GM19397 (cell line): ENCODE measurements around the gene TIMM10B.

Source experiments
- ATAC-seq: cut with Tn5 transposase; IDR thresholded peaks from one replicate; pipeline ENCODE4 v1.9.1; 2021; ENCODE audit warnings: mild to moderate bottlenecking, moderate library complexity; ENCODE audit not compliant: unreplicated experiment

The TIMM10B gene

GRCh38 chr11:6481012-6481923 is at the start of gene TIMM10B, which contains the start of gene ARFIP2:
Gene TIMM10B (plus strand): TSS chr11:6481501. CDS start chr11:6481517, 16 bp downstream.
Gene ARFIP2 (minus strand): TSS chr11:6481331. CDS start chr11:6480421, 910 bp downstream.
- ATAC-seq: peak; percentile 99

GRCh38 chr11:6431861-6432260 is 49.4 kb upstream of the TIMM10B start:
- ATAC-seq: no peak

GRCh38 chr11:6433998-6434660 is 47.2 kb upstream of the TIMM10B start:
- ATAC-seq: no peak

GRCh38 chr11:6437423-6437822 is 43.9 kb upstream of the TIMM10B start:
- ATAC-seq: no peak

GRCh38 chr11:6437993-6438392 is 43.3 kb upstream of the TIMM10B start:
- no peak for ATAC-seq

- ATAC-seq: no peak
These were observed 42.2 kb upstream of the TIMM10B start for GRCh38 chr11:6438979-6439571.

- ATAC-seq: no peak
These were observed 40.4 kb upstream of the TIMM10B start, which contains the start of gene HPX for GRCh38 chr11:6440906-6441358. Gene HPX (minus strand): TSS chr11:6440987. CDS start chr11:6440963, 24 bp downstream.

- ATAC-seq: no peak
These were observed 38.9 kb upstream of the TIMM10B start for GRCh38 chr11:6442441-6442840.

GRCh38 chr11:6443269-6444003 is 37.9 kb upstream of the TIMM10B start:
- ATAC-seq: peak; percentile 57

- no peak for ATAC-seq
These were observed 32.7 kb upstream of the TIMM10B start for GRCh38 chr11:6448574-6448973.

GRCh38 chr11:6452219-6452618 is 29.1 kb upstream of the TIMM10B start:
- ATAC-seq: no peak

GRCh38 chr11:6453152-6453551 is 28.1 kb upstream of the TIMM10B start:
- no peak for ATAC-seq

- ATAC-seq: no peak
These were observed 26.2 kb upstream of the TIMM10B start for GRCh38 chr11:6455070-6455469.

GRCh38 chr11:6456361-6457073 is 24.8 kb upstream of the TIMM10B start:
- ATAC-seq: no peak

- ATAC-seq: no peak
These were observed 23.6 kb upstream of the TIMM10B start for GRCh38 chr11:6457581-6458320.

GRCh38 chr11:6458352-6459098 is 22.8 kb upstream of the TIMM10B start:
- ATAC-seq: no peak

GRCh38 chr11:6459099-6459450 is 22.2 kb upstream of the TIMM10B start:
- no peak for ATAC-seq

- peak; percentile 58 for ATAC-seq
These were observed 12.4 kb upstream of the TIMM10B start for GRCh38 chr11:6468712-6469495.
